A549 (cell line): ENCODE data around the gene FAM241B. TPM values are rescaled to one million over a fixed set of nuclear protein-coding genes. Genes with fewer than 3 reads are reported as not detected.

Experiments used
- ATAC-seq, 2 experiments: fragments of 200-7000 bp in 1 of 2; fragments of >200 bp in 1 of 2; cut with Nextera tagmentation in 1 of 2; cut with Tn5 transposase in 1 of 2; 3 replicates each; pipeline versions ENCODE4 v1.8.0 to v1.9.1; 2018 to 2020; ENCODE audit warnings: mild to moderate bottlenecking in 1 of 2, moderate library complexity in 1 of 2
- CTCF ChIA-PET: fragments of 300-600 bp; sonication (Branson Sonifier 250); formaldehyde crosslinking; extraction: SDS; loops from one replicate; lab custom pipeline; 2021; ENCODE audit warnings: antibody characterized with exemption, inconsistent platforms; lab: Yijun Ruan, JAX
- POLR2A ChIA-PET: fragments of 350-600 bp; formaldehyde crosslinking; extraction: SDS; loops from one replicate; lab custom pipeline; 2021; ENCODE audit warnings: antibody characterized with exemption, inconsistent platforms; lab: Yijun Ruan, JAX
- DNase-seq, 2 experiments: peaks; one replicate each; pipeline versions ENCODE4 v3.0.0 to v3.0.0-alpha.2; 2011 to 2016; ENCODE audit warnings: low read depth in 1 of 2, low spot score in 1 of 2
- FAIRE-seq: peaks from 2 replicates; lab custom pipeline; 2011; peaks lifted over from hg19 to GRCh38; lab: Jason Lieb, UNC
- H3K27ac ChIP-seq, 2 experiments: fragments of >200 bp; sonication (Bioruptor Twin); formaldehyde crosslinking; 3 replicates each; pipeline ENCODE4 v1.5.1; 2016 to 2017
- H3K4me1 ChIP-seq: fragments of >200 bp; sonication (Bioruptor Twin); formaldehyde crosslinking; 3 replicates; pipeline ENCODE4 v1.6.1; 2016
- H3K4me2 ChIP-seq: fragments of >200 bp; sonication (Bioruptor Twin); formaldehyde crosslinking; 3 replicates; pipeline ENCODE4 v1.6.1; 2016
- H3K4me3 ChIP-seq: fragments of >200 bp; sonication (Bioruptor Twin); formaldehyde crosslinking; 3 replicates; pipeline ENCODE4 v1.5.1; 2016
- H3K9me3 ChIP-seq: fragments of >200 bp; sonication (Bioruptor Twin); formaldehyde crosslinking; 3 replicates; pipeline ENCODE4 v1.6.1; 2016
- CBX8 ChIP-seq: fragments of 200-600 bp; sonication (generic); IDR thresholded peaks from 2 replicates; pipeline ENCODE4 v1.6.1; 2016
- CEBPB ChIP-seq, 2 experiments: fragments of >200 bp in 1 of 2; sonication (Bioruptor Twin) in 1 of 2; formaldehyde crosslinking in 1 of 2; IDR thresholded peaks; 2 replicates each; pipeline ENCODE4 v1.6.1; 2012 to 2016
- CHD2 ChIP-seq: fragments of 150-350 bp; IDR thresholded peaks from 2 replicates; pipeline ENCODE4 v1.6.1; 2014; ENCODE audit warnings: low read length; ENCODE audit not compliant: partially characterized antibody
- FOSB ChIP-seq: fragments of 250-450 bp; sonication (Bioruptor Pico); IDR thresholded peaks from 2 replicates; pipeline ENCODE4 v1.5.0; 2020; ENCODE audit warnings: mild to moderate bottlenecking, moderate library complexity
- FOXS1 ChIP-seq: fragments of 250-450 bp; sonication (Bioruptor Pico); IDR thresholded peaks from 2 replicates; pipeline ENCODE4 v1.5.0; 2020; ENCODE audit warnings: mild to moderate bottlenecking, moderate library complexity
- HDAC2 ChIP-seq: fragments of 200-600 bp; sonication (generic); IDR thresholded peaks from 2 replicates; pipeline ENCODE4 v1.6.1; 2016
- JUN ChIP-seq, 2 experiments: fragments of >200 bp; sonication (Bioruptor Twin); formaldehyde crosslinking; IDR thresholded peaks; 2 replicates in 1 of 2; 3 replicates in 1 of 2; pipeline ENCODE4 v1.6.1; 2016 to 2017
- JUNB ChIP-seq: fragments of >200 bp; sonication (Bioruptor Twin); formaldehyde crosslinking; IDR thresholded peaks from 2 replicates; pipeline ENCODE4 v1.6.1; 2016
- KDM1A ChIP-seq: fragments of 200-600 bp; sonication (generic); IDR thresholded peaks from 2 replicates; pipeline ENCODE4 v1.6.1; 2016; ENCODE audit warnings: low read depth, mild to moderate bottlenecking
- KDM5A ChIP-seq: fragments of 200-600 bp; sonication (generic); IDR thresholded peaks from 2 replicates; pipeline ENCODE4 v1.6.1; 2016; ENCODE audit warnings: antibody characterized with exemption, mild to moderate bottlenecking
- MAZ ChIP-seq: fragments of 150-350 bp; IDR thresholded peaks from 2 replicates; pipeline ENCODE4 v1.6.1; 2014; ENCODE audit warnings: antibody characterized with exemption, low read depth, low read length, borderline replicate concordance
- NPAS2 ChIP-seq: fragments of 250-450 bp; sonication (Bioruptor Pico); IDR thresholded peaks from 2 replicates; pipeline ENCODE4 v1.8.0; 2022; ENCODE audit warnings: mild to moderate bottlenecking, moderate library complexity, borderline replicate concordance
- RAD21 ChIP-seq, 2 experiments: fragments of >200 bp in 1 of 2; sonication (Bioruptor Twin) in 1 of 2; formaldehyde crosslinking in 1 of 2; IDR thresholded peaks in 1 of 2; conservative IDR thresholded peaks in 1 of 2; 2 replicates in 1 of 2; 3 replicates in 1 of 2; pipeline ENCODE4 v1.6.1; 2012 to 2018; ENCODE audit warnings: inconsistent platforms in 1 of 2
- RCOR1 ChIP-seq: fragments of 150-350 bp; IDR thresholded peaks from 2 replicates; pipeline ENCODE4 v1.6.1; 2014; ENCODE audit warnings: antibody characterized with exemption, low read length, low read depth
- RFX5 ChIP-seq: fragments of 450-650 bp; IDR thresholded peaks from 2 replicates; pipeline ENCODE4 v1.7.1; 2014; ENCODE audit warnings: antibody characterized with exemption, mild to moderate bottlenecking, moderate library complexity
- RNF2 ChIP-seq: fragments of 200-600 bp; sonication (generic); IDR thresholded peaks from 2 replicates; pipeline ENCODE4 v1.6.1; 2016; ENCODE audit warnings: low read depth, mild to moderate bottlenecking, antibody characterized with exemption, moderate library complexity, borderline replicate concordance
- SMC3 ChIP-seq: fragments of >200 bp; sonication (Bioruptor Twin); formaldehyde crosslinking; IDR thresholded peaks from 3 replicates; pipeline ENCODE4 v1.6.1; 2018; ENCODE audit warnings: inconsistent platforms
- SREBF2 ChIP-seq: fragments of 450-650 bp; IDR thresholded peaks from 2 replicates; pipeline ENCODE4 v1.6.1; 2014; ENCODE audit warnings: mild to moderate bottlenecking, moderate library complexity
- ZNF302 ChIP-seq: fragments of 250-450 bp; sonication (Bioruptor Pico); IDR thresholded peaks from 2 replicates; pipeline ENCODE4 v1.9.0; 2021; ENCODE audit warnings: inconsistent platforms, mild to moderate bottlenecking, moderate library complexity
- WGBS: methylation state at CpG from one replicate; pipeline ENCODE4 v1.1.6; 2017; ENCODE audit errors: missing lambda C conversion rate; 5-methylcytosine and 5-hydroxymethylcytosine counted together
- polyA plus RNA-seq, 4 experiments: library from polyadenylated mRNA; depleted of rRNA in 3 of 4; stranded (reverse); fragments of >200 nt; fragmentation: RNase III in 1 of 4; extraction: RNeasy Plus Mini Kit Qiagen cat#74134 plus additional on column Dnase treatment in 1 of 4; gene quantifications; 2 replicates in 3 of 4; 3 replicates in 1 of 4; pipeline ENCODE4 v1.2.3, GENCODE V29; 2011 to 2017
- TF ChIP-seq, protein P1 (sequence below): fragments of >200 bp; sonication (Bioruptor Twin); formaldehyde crosslinking; IDR thresholded peaks from 3 replicates; pipeline ENCODE4 v1.5.1; 2016
- TF ChIP-seq, protein P2 (sequence below): fragments of 150-350 bp; IDR thresholded peaks from 2 replicates; pipeline ENCODE4 v1.6.1; 2014; ENCODE audit warnings: low read depth, mild to moderate bottlenecking, low read length

The FAM241B gene
- polyA plus RNA-seq, 2 of the 4 experiments (the other 2 are of a cell fraction), result 22.8 to 23.8 TPM

DNA sequence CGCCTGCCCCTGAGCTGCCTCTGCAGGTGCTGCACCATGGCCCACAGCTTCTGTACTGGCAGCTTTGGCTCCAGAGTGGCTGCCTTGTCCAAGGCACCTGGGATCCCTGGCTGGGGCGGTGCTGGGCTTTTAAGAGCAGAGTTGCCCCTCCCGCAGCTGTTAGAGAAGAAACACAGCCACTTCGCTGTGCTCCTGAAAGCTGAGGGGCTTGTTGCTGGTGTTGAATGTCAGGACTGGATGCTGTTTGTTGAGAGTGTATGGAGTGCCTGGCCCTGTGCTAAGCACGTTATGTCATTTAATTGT, 6.2 kb downstream of the FAM241B start:
- no peak for FAIRE-seq
- 96% methylated on average over 4 of the region's 5 CpGs for WGBS
- POLR2A ChIA-PET, result interaction anchor here (2.0 kb wide), 1 partner anchor 121 kb away, joined by 13 read pairs; no protein-coding TSS in a partner anchor

DNA sequence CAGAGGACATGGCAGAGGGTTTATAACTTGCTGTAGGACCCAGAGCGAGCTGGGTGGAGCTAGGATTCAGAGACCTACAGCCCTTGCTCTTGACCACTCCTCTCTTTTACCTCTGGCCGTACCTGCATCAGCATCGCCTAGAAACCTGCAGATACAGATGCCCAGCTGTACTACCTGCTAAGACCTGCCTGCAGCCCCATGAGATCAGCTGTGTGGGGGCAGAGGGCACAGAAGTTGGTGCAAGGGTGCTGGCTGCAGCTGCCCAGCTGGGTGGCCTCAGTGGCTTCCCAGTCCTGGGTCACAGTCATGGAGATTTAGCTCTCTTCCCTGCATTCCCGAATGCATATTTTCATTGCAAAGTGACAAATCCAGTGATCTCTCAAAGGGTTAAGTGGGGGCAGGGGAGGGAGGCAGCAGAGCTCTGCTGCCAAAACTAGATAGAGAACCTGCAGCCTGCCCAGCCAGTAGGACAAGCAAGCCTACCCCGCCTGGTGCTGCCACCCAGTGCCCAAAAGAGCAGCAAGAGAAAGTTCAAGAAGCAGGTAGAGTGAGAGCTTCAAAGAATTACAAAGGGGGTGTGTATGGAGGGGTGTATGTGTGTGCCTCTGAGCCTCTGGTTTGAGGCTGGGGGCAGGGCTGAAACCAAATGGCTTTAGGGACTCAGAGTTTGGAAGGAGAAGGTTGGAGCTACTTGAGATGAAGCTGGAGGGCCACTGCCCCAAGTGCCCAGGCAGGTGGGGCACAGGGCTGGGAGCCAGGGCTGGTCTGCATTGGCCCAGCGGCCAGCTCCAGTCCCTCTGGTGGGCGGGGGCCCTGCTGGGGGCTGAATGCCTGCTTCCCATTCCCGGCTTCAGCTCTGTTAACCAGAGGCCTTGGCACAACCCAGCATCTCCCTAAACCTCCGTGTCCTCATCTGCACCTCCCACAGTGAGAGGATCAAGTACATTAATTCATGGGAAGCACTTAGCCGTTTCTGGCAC, 6.9 kb downstream of the FAM241B start:
- ChIA-PET CTCF (interaction anchor here (0.6 to 16.8 kb wide), 38 partner anchors 8 to 633 kb away, joined by 3 to 385 read pairs (median 4); partner anchors contain the start of genes COL13A1, FAM241B and TACR2), POLR2A (interaction anchor here (1.2 to 2.0 kb wide), 2 partner anchors 122 to 228 kb away, joined by 4 to 13 read pairs; no protein-coding TSS in a partner anchor)
- peak; percentile 65 to 73; a peak in 5 of 6 replicates for ATAC-seq
- FAIRE-seq, result no peak
- 41% methylated on average over 10 of the region's 10 CpGs for WGBS
- no peaks in the 10 kb centered on the region for H3K9me3 ChIP-seq
- peak; percentile 35 to 48 for DNase-seq
- no peaks in the 10 kb centered on the region for H3K4me1 ChIP-seq
- H3K4me2 ChIP-seq, result no peak overlapping the region
- no peak overlapping the region for H3K27ac ChIP-seq
- TF ChIP-seq RAD21 (conservative IDR thresholded peaks at IDR 0.05 in 1 of 2, IDR thresholded peaks at IDR 0.05 in 1 of 2) (peak; percentile 40 to 59), SMC3 (peak; percentile 50), CEBPB (IDR thresholded peaks at IDR 0.05) (no peak)
- TF ChIP-seq, protein P1, sequence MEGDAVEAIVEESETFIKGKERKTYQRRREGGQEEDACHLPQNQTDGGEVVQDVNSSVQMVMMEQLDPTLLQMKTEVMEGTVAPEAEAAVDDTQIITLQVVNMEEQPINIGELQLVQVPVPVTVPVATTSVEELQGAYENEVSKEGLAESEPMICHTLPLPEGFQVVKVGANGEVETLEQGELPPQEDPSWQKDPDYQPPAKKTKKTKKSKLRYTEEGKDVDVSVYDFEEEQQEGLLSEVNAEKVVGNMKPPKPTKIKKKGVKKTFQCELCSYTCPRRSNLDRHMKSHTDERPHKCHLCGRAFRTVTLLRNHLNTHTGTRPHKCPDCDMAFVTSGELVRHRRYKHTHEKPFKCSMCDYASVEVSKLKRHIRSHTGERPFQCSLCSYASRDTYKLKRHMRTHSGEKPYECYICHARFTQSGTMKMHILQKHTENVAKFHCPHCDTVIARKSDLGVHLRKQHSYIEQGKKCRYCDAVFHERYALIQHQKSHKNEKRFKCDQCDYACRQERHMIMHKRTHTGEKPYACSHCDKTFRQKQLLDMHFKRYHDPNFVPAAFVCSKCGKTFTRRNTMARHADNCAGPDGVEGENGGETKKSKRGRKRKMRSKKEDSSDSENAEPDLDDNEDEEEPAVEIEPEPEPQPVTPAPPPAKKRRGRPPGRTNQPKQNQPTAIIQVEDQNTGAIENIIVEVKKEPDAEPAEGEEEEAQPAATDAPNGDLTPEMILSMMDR, result peak; percentile 45; the same call in 2 of the 3 replicates
- H3K4me3 ChIP-seq, result no peak overlapping the region

More for the DNA sequence above, 6.2 kb downstream of the FAM241B start:
- Histone ChIP-seq H3K27ac (no peak overlapping the region), H3K4me1 (peaks cover 2% of the 10 kb centered on the region; the same call in 2 of the 3 replicates), H3K4me2 (no peak overlapping the region), H3K4me3 (no peak overlapping the region), H3K9me3 (no peaks in the 10 kb centered on the region)
- no peak for ATAC-seq
- CTCF ChIA-PET, result interaction anchor here (0.8 to 16.8 kb wide), 26 partner anchors 8 to 632 kb away, joined by 3 to 385 read pairs (median 4); partner anchors contain the start of genes COL13A1 and TACR2
- TF ChIP-seq, protein P2, sequence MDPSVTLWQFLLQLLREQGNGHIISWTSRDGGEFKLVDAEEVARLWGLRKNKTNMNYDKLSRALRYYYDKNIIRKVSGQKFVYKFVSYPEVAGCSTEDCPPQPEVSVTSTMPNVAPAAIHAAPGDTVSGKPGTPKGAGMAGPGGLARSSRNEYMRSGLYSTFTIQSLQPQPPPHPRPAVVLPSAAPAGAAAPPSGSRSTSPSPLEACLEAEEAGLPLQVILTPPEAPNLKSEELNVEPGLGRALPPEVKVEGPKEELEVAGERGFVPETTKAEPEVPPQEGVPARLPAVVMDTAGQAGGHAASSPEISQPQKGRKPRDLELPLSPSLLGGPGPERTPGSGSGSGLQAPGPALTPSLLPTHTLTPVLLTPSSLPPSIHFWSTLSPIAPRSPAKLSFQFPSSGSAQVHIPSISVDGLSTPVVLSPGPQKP, result no peak
- TF ChIP-seq CEBPB (IDR thresholded peaks at IDR 0.05), result no peak
- TF ChIP-seq, protein P1, result no peak
- TF ChIP-seq CHD2, result no peak
- TF ChIP-seq CBX8, result no peak
- TF ChIP-seq KDM5A, result no peak
- no peak for TF ChIP-seq ZNF302 (CRISPR knock-in tag)
- no peak for TF ChIP-seq SREBF2
- TF ChIP-seq RCOR1, result no peak
- no peak for TF ChIP-seq MAZ
- no peak for TF ChIP-seq RFX5
- TF ChIP-seq JUN (IDR thresholded peaks at IDR 0.05), result no peak
- no peak for TF ChIP-seq KDM1A
- no peak for TF ChIP-seq SMC3
- no peak for TF ChIP-seq HDAC2
- no peak for TF ChIP-seq FOXS1 (CRISPR knock-in tag)
- TF ChIP-seq JUNB, result no peak
- TF ChIP-seq FOSB (CRISPR knock-in tag), result no peak
- no peak for TF ChIP-seq RNF2
- TF ChIP-seq NPAS2 (CRISPR knock-in tag), result no peak
- DNase-seq, result no peak
